ENCODE results near the gene CNNM2.

- TF ChIP-seq CTCF (IDR thresholded peaks at IDR 0.05), result no peak
- TF ChIP-seq POLR2A (IDR thresholded peaks at IDR 0.05), result no peak
Observed at GRCh38 chr10:103064956-103065355, 146.9 kb downstream of the CNNM2 start.

All from heart left ventricle (tissue), 13 donors.